ENCODE measurements around the gene C1orf122.
A peak's percentile ranks its signal among the peaks of the same experiment; 100 is the strongest.

Gene C1orf122

GRCh38 chr1:37814252-37814651 lies 6.7 kb downstream of the C1orf122 start:
- TF ChIP-seq, protein P1, sequence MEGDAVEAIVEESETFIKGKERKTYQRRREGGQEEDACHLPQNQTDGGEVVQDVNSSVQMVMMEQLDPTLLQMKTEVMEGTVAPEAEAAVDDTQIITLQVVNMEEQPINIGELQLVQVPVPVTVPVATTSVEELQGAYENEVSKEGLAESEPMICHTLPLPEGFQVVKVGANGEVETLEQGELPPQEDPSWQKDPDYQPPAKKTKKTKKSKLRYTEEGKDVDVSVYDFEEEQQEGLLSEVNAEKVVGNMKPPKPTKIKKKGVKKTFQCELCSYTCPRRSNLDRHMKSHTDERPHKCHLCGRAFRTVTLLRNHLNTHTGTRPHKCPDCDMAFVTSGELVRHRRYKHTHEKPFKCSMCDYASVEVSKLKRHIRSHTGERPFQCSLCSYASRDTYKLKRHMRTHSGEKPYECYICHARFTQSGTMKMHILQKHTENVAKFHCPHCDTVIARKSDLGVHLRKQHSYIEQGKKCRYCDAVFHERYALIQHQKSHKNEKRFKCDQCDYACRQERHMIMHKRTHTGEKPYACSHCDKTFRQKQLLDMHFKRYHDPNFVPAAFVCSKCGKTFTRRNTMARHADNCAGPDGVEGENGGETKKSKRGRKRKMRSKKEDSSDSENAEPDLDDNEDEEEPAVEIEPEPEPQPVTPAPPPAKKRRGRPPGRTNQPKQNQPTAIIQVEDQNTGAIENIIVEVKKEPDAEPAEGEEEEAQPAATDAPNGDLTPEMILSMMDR (conservative IDR thresholded peaks at IDR 0.05; ENCODE audit: control insufficient read depth, insufficient read depth, low read depth, low read length) = no peak
- DNase-seq (ENCODE audit: low read depth) = peak; percentile 64
- H3K4me3 ChIP-seq (ENCODE audit: control insufficient read depth, low read depth, low read length) = no peak overlapping the region

DNA sequence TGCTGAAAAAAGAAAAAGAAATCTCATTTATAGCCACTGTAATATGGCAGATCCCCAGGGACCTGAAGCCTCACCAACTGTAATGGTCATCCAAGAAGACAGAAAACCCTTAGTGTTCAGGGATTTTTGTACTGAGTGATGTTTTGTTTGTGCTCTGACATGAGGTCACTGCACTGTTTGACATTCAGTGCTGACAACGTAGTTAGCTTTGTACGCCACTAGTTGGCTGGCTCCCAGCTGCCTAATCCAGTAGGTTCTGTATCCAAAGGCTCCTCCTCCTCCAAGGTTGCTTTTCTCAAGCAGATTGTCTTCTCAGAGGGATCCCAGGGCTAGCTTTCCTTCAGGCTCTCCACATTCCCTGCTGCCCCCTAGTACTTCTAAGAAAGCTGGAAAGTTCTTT lies 9.9 kb downstream of the C1orf122 start:
- TF ChIP-seq, protein P1 (conservative IDR thresholded peaks at IDR 0.05; ENCODE audit: control insufficient read depth, insufficient read depth, low read depth, low read length) = no peak
- no peak overlapping the region for H3K4me3 ChIP-seq (ENCODE audit: control insufficient read depth, low read depth, low read length)
- peak; percentile 53 for DNase-seq (ENCODE audit: low read depth)

DNA sequence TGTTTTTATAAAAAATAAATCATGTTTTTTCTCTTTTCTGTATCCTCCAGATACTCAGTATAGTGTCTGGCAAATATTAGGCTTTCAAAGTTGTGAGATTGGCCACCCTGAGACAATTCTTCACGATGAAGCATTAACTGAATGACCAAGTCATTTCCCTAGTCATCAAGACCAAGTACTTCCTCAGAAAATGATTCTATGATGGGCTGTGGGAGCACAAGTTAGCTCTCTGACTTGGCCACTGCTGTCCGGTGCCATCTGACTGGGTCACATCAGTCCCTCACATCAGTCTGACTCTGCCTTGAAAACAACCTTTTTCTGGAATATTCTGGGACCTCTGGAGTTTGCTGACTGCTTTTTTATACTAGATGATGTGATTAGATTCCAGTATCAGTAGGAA lies 13.9 kb downstream of the C1orf122 start:
- no peak for DNase-seq (ENCODE audit: low read depth)

DNA sequence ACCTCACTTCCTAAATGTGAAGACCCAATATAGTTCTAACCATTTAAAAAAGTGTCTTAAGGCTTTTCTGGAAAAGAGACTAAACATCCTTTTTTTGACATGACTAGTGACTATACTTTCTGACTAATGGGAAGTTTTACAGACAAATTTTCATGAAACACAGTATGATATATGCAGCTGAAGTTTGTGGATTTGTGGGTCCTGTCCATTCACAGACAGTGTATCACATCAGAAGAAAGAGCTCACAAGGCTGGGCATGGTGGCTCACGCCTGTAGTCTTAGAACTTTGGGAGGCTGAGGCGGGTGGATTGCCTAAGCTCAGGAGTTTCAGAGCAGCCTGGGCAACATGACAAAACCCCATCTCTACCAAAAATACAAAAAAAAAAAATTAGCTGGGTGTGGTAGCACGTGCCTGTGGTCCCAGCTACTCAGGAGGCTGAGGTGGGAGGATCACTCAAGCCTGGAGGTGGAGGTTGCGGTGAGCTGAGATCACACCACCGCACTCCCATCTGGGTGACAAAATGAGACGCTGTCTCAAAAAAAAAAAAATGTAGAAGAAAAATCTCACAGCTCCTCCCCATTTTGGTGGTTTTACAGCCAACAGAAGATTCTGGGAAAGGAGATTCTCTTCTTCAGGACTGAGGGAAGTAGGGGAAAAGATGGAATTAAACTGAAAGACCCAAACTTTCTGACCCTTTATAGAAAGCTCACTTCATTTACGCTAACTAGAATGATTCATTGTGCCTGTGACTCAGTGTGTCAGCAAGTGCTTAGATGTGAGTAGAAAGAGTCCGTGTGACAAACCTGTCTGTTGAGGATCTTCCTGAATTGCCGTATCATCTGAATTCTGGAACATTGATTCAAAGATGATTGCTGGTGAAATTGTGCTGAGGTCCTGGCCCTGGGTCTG lies 15.6 kb downstream of the C1orf122 start:
- no peak overlapping the region for H3K4me3 ChIP-seq (ENCODE audit: control insufficient read depth, low read depth, low read length)
- TF ChIP-seq, protein P1 (conservative IDR thresholded peaks at IDR 0.05; ENCODE audit: control insufficient read depth, insufficient read depth, low read depth, low read length) = no peak
- peak; percentile 51 for DNase-seq (ENCODE audit: low read depth)

More for the DNA sequence above, 13.9 kb downstream of the C1orf122 start:
- TF ChIP-seq, protein P1 (conservative IDR thresholded peaks at IDR 0.05; ENCODE audit: control insufficient read depth, insufficient read depth, low read depth, low read length) = no peak
- no peak overlapping the region for H3K4me3 ChIP-seq (ENCODE audit: control insufficient read depth, low read depth, low read length)

DNA sequence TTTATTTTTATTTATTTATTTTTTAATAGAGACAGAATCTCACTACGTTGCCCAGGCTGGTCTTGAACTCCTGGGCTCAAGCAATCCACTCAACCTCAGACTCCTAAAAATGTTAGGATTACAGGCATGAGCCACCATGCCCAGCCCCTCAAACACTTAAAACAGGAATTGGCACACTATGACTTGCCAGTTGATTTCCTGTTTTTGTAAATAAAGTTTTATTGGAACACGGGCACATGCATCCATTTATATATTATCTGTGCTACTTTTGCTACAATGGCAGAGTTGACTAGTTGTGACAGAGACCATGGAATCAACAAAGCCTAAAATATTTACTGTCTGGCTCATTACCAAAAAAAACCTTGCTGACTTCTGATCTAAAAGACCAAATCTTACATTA lies 16.4 kb downstream of the C1orf122 start:
- H3K4me3 ChIP-seq (ENCODE audit: control insufficient read depth, low read depth, low read length) = no peak overlapping the region
- DNase-seq (ENCODE audit: low read depth) = no peak
- TF ChIP-seq, protein P1 (conservative IDR thresholded peaks at IDR 0.05; ENCODE audit: control insufficient read depth, insufficient read depth, low read depth, low read length) = no peak

- DNase-seq (ENCODE audit: low read depth) = no peak
- TF ChIP-seq, protein P1 (conservative IDR thresholded peaks at IDR 0.05; ENCODE audit: control insufficient read depth, insufficient read depth, low read depth, low read length) = no peak
- no peak overlapping the region for H3K4me3 ChIP-seq (ENCODE audit: control insufficient read depth, low read depth, low read length)
Measured at GRCh38 chr1:37825506-37825905, 17.9 kb downstream of the C1orf122 start.
